ENCODE results near the gene SEPTIN2. TPM values are rescaled to one million over a fixed set of nuclear protein-coding genes. Genes with fewer than 3 reads are reported as not detected.
A peak's percentile ranks its signal among the peaks of the same experiment; 100 is the strongest.

The SEPTIN2 gene
- total and polyA plus RNA-seq, 2 experiments from 2014 or later = 227 to 393 TPM

- H3K4me3 ChIP-seq = no peak overlapping the region
- H3K4me3 Mint-ChIP-seq = no peak overlapping the region
- DNase-seq (ENCODE audit: low spot score) (peak; percentile 21), ATAC-seq (peak; percentile 21)
- H4K20me1 ChIP-seq (replicated peaks; ENCODE audit: insufficient read depth) = peaks cover 56% of the 10 kb centered on the region
- H3K36me3 ChIP-seq (ENCODE audit: insufficient read depth) = peaks cover 13% of the 10 kb centered on the region; the same call in 1 of the 2 replicates
- no peak overlapping the region for H3K27ac ChIP-seq (ENCODE audit: low read depth)
- TF ChIP-seq CTCF (conservative IDR thresholded peaks at IDR 0.05; ENCODE audit: low read depth in 2 of 2) = peak in 1 of 2 experiments; percentile 23; a peak in 1 of 4 replicates
- no peak for TF ChIP-seq ZNF462 (CRISPR knock-in tag; IDR thresholded peaks at IDR 0.05)
- H2AFZ ChIP-seq = no peak overlapping the region
- 0 out of 2 replicates have a peak, but pooled peaks cover 6% of the 10 kb centered on the region for H3K4me1 ChIP-seq (ENCODE audit: insufficient read depth)
- H3K4me2 ChIP-seq = no peak overlapping the region
- H3K27me3 Mint-ChIP-seq (ENCODE audit: insufficient read depth, low read depth, poor library complexity) = peaks cover 9% of the 10 kb centered on the region
- peaks cover 37% of the 10 kb centered on the region for H3K4me1 Mint-ChIP-seq
- no peaks in the 10 kb centered on the region for H3K27me3 ChIP-seq (ENCODE audit: insufficient read depth)
- H3K9me3 Mint-ChIP-seq = no peaks in the 10 kb centered on the region
- H3K27ac Mint-ChIP-seq = 0 out of 2 replicates have a peak overlapping the region, but pooled peaks have one; percentile 28
- H3F3A ChIP-seq (replicated peaks; ENCODE audit: low read depth) = 0 out of 2 replicates have a peak, but pooled peaks cover 2% of the 10 kb centered on the region
- peaks cover 52% of the 10 kb centered on the region for H3K36me3 Mint-ChIP-seq (ENCODE audit: low read depth)
- H3K79me2 ChIP-seq (replicated peaks; ENCODE audit: insufficient read depth) = peaks cover 75% of the 10 kb centered on the region
- H3K9me2 ChIP-seq (ENCODE audit: insufficient read depth) = no peaks in the 10 kb centered on the region
Observed at GRCh38 chr2:241267249-241268067, 48.3 kb upstream of the SEPTIN2 start.

Measured in GM23338 (cell line).